Fibroblast of lung (primary cell): ENCODE data around the gene NMNAT3. TPM values are rescaled to one million over a fixed set of nuclear protein-coding genes. Genes with fewer than 3 reads are reported as not detected.

ENCODE experiments used
- DNase-seq, 2 donors: peaks; one replicate each; pipeline versions ENCODE4 v3.0.0 to v3.0.0-alpha.2; 2010; ENCODE audit warnings: low read depth in 2 of 2
- H2AFZ ChIP-seq: 2 replicates; pipeline ENCODE4 v1.5.1; 2012; ENCODE audit warnings: low read length, control low read depth, inconsistent platforms
- H3K27ac ChIP-seq: 2 replicates; pipeline ENCODE4 v1.5.1; 2011; ENCODE audit warnings: low read length, control low read depth; ENCODE audit not compliant: insufficient read depth
- H3K27me3 ChIP-seq: 2 replicates; pipeline ENCODE4 v1.5.1; 2011; ENCODE audit warnings: mild to moderate bottlenecking, low read length; ENCODE audit not compliant: control insufficient read depth, insufficient read depth
- H3K36me3 ChIP-seq: 2 replicates; pipeline ENCODE4 v1.5.1; 2011; ENCODE audit warnings: low read length; ENCODE audit not compliant: control insufficient read depth, insufficient read depth
- H3K4me1 ChIP-seq: 2 replicates; pipeline ENCODE4 v1.5.1; 2011; ENCODE audit warnings: low read length; ENCODE audit not compliant: control insufficient read depth, insufficient read depth; ENCODE audit errors: extremely low read depth
- H3K4me2 ChIP-seq: 2 replicates; pipeline ENCODE4 v1.5.1; 2011; ENCODE audit warnings: low read length, control low read depth; ENCODE audit not compliant: insufficient read depth; ENCODE audit errors: extremely low read depth
- H3K4me3 ChIP-seq, 4 experiments: fragments of 200-600 bp in 1 of 4; sonication (generic) in 1 of 4; replicated peaks in 1 of 4; 2 replicates each; pipeline ENCODE4 v1.5.1; 2011 to 2016; ENCODE audit warnings: low read length in 4 of 4, low read depth in 3 of 4, mild to moderate bottlenecking in 3 of 4, control low read depth in 2 of 4, inconsistent platforms in 1 of 4, mixed read lengths in 1 of 4; ENCODE audit not compliant: insufficient read depth in 1 of 4; ENCODE audit errors: control extremely low read depth in 1 of 4
- H3K79me2 ChIP-seq: 2 replicates; pipeline ENCODE4 v1.5.1; 2012; ENCODE audit warnings: mild to moderate bottlenecking, low read length, inconsistent platforms; ENCODE audit not compliant: control insufficient read depth, insufficient read depth
- H3K9ac ChIP-seq: 2 replicates; pipeline ENCODE4 v1.5.1; 2011; ENCODE audit warnings: mild to moderate bottlenecking, low read length, control low read depth; ENCODE audit not compliant: insufficient read depth
- H3K9me3 ChIP-seq: 2 replicates; pipeline ENCODE4 v1.5.1; 2012; ENCODE audit warnings: low read depth, low read length; ENCODE audit not compliant: control insufficient read depth, insufficient read depth
- H4K20me1 ChIP-seq: 2 replicates; pipeline ENCODE4 v1.5.1; 2011; ENCODE audit warnings: low read length; ENCODE audit not compliant: control insufficient read depth, insufficient read depth; ENCODE audit errors: extremely low read depth
- CTCF ChIP-seq, 2 donors: IDR thresholded peaks in 1 of 2; conservative IDR thresholded peaks in 1 of 2; 1 replicate in 1 of 2; 2 replicates in 1 of 2; pipeline ENCODE4 v1.5.1; 2011 to 2012; ENCODE audit warnings: low read length in 2 of 2, control low read depth in 1 of 2, inconsistent platforms in 1 of 2, low read depth in 1 of 2, mild to moderate bottlenecking in 1 of 2
- EZH2 ChIP-seq: IDR thresholded peaks from 2 replicates; pipeline ENCODE4 v1.5.1; 2012; ENCODE audit warnings: low read length, control low read depth, mild to moderate bottlenecking; ENCODE audit errors: missing control alignments
- polyA plus RNA-seq, 2 donors: library from polyadenylated mRNA; depleted of rRNA in 1 of 2; stranded (reverse) in 1 of 2; unstranded in 1 of 2; fragments of >200 nt; gene quantifications; 2 replicates each; pipeline ENCODE4 v1.2.1, GENCODE V29; 2011 to 2012; ENCODE audit warnings: missing spikeins in 1 of 2
- total RNA-seq: library from RNA; depleted of rRNA; stranded (reverse); fragments of >200 nt; gene quantifications from 2 replicates; pipeline ENCODE4 v1.2.1, GENCODE V29; 2014

Gene NMNAT3
- total and polyA plus RNA-seq, 2 donors (not counting 1 experiment from before 2014, with no cell fraction given) = 0.68 to 2.5 TPM

GRCh38 chr3:139659511-139659910 is 18.3 kb downstream of the NMNAT3 start:
- no peak overlapping the region for H3K27ac ChIP-seq
- no peaks in the 10 kb centered on the region for H3K4me1 ChIP-seq
- H2AFZ ChIP-seq = no peak overlapping the region
- TF ChIP-seq CTCF (conservative IDR thresholded peaks at IDR 0.05 in 1 of 2, IDR thresholded peaks at IDR 0.05 in 1 of 2; ENCODE audit: low read depth in 1 of 2, low read length in 2 of 2) (no peak), EZH2 (no peak)
- no peaks in the 10 kb centered on the region for H3K79me2 ChIP-seq
- H3K4me2 ChIP-seq = no peak overlapping the region
- no peaks in the 10 kb centered on the region for H3K27me3 ChIP-seq
- H3K36me3 ChIP-seq = no peaks in the 10 kb centered on the region
- no peaks in the 10 kb centered on the region for H3K9me3 ChIP-seq
- no peak for DNase-seq
- no peak overlapping the region for H3K9ac ChIP-seq
- H4K20me1 ChIP-seq = no peaks in the 10 kb centered on the region
- no peak overlapping the region for H3K4me3 ChIP-seq

- Histone ChIP-seq H2AFZ (no peak overlapping the region), H3K27ac (no peak overlapping the region), H3K27me3 (no peaks in the 10 kb centered on the region), H3K36me3 (no peaks in the 10 kb centered on the region), H3K9me3 (no peaks in the 10 kb centered on the region), H3K79me2 (no peaks in the 10 kb centered on the region), H3K4me2 (no peak overlapping the region), H3K4me1 (no peaks in the 10 kb centered on the region), H3K4me3 (no peak overlapping the region), H3K9ac (no peak overlapping the region), H4K20me1 (no peaks in the 10 kb centered on the region)
- no peak for TF ChIP-seq EZH2
- TF ChIP-seq CTCF (conservative IDR thresholded peaks at IDR 0.05 in 1 of 2, IDR thresholded peaks at IDR 0.05 in 1 of 2; ENCODE audit: low read depth in 1 of 2, low read length in 2 of 2) = no peak
- no peak for DNase-seq
Measured at GRCh38 chr3:139657936-139658335, 19.8 kb downstream of the NMNAT3 start.

- Histone ChIP-seq H3K4me3 (no peak overlapping the region), H3K4me2 (no peak overlapping the region), H3K27ac (no peak overlapping the region), H3K9me3 (no peaks in the 10 kb centered on the region), H2AFZ (no peak overlapping the region), H3K4me1 (no peaks in the 10 kb centered on the region), H3K79me2 (no peaks in the 10 kb centered on the region), H3K9ac (no peak overlapping the region), H4K20me1 (no peaks in the 10 kb centered on the region), H3K27me3 (no peaks in the 10 kb centered on the region), H3K36me3 (no peaks in the 10 kb centered on the region)
- TF ChIP-seq CTCF (conservative IDR thresholded peaks at IDR 0.05 in 1 of 2, IDR thresholded peaks at IDR 0.05 in 1 of 2; ENCODE audit: low read depth in 1 of 2, low read length in 2 of 2) = no peak
- no peak for TF ChIP-seq EZH2
- DNase-seq = no peak
Measured at GRCh38 chr3:139657434-139657833, 20.3 kb downstream of the NMNAT3 start.
